H1 (cell line): Measurements from ENCODE around the gene KLF4. TPM values are rescaled to one million over a fixed set of nuclear protein-coding genes. Genes with fewer than 3 reads are reported as not detected.

Source experiments
- CTCF ChIA-PET: fragments of 300-600 bp; sonication (Branson Sonifier 250); formaldehyde crosslinking; loops from one replicate; lab custom pipeline; 2021; ENCODE audit not compliant: partially characterized antibody; lab: Charles Lee
- POLR2A ChIA-PET: fragments of 300-600 bp; sonication (Branson Sonifier 250); formaldehyde crosslinking; loops from one replicate; lab custom pipeline; 2021; ENCODE audit warnings: inconsistent platforms; ENCODE audit not compliant: partially characterized antibody; lab: Charles Lee
- DNase-seq, 2 experiments: peaks; one replicate each; pipeline versions ENCODE4 v3.0.0 to v3.0.0-alpha.2; 2010 to 2022; ENCODE audit warnings: low spot score in 2 of 2, low read depth in 1 of 2, mixed read lengths in 1 of 2
- FAIRE-seq: peaks from 2 replicates; lab custom pipeline; 2011; peaks lifted over from hg19 to GRCh38; lab: Jason Lieb, UNC
- H2AFZ ChIP-seq: 2 replicates; pipeline ENCODE4 v1.8.1; 2012; ENCODE audit warnings: low read length, inconsistent platforms
- H2AK5ac ChIP-seq: 2 replicates; pipeline ENCODE4 v1.6.1; 2013; ENCODE audit warnings: low read depth, low read length
- H2BK120ac ChIP-seq: replicated peaks from 2 replicates; pipeline ENCODE3; 2013; ENCODE audit warnings: low read depth, low read length, inconsistent platforms
- H2BK12ac ChIP-seq: 2 replicates; pipeline ENCODE4 v1.6.1; 2013; ENCODE audit warnings: low read depth, low read length
- H2BK15ac ChIP-seq: 2 replicates; pipeline ENCODE4 v1.6.1; 2013; ENCODE audit warnings: low read length
- H2BK20ac ChIP-seq: 2 replicates; pipeline ENCODE4 v1.6.1; 2013; ENCODE audit warnings: low read length
- H2BK5ac ChIP-seq: 2 replicates; pipeline ENCODE4 v1.6.1; 2013; ENCODE audit warnings: low read depth, low read length
- H3K14ac ChIP-seq: 2 replicates; pipeline ENCODE4 v1.6.1; 2013; ENCODE audit warnings: inconsistent platforms; ENCODE audit not compliant: insufficient read length
- H3K18ac ChIP-seq: 2 replicates; pipeline ENCODE4 v1.6.1; 2013; ENCODE audit warnings: low read length; ENCODE audit errors: extremely low read depth
- H3K23ac ChIP-seq: 2 replicates; pipeline ENCODE4 v1.6.1; 2013; ENCODE audit warnings: inconsistent platforms; ENCODE audit not compliant: insufficient read length
- H3K23me2 ChIP-seq: 2 replicates; pipeline ENCODE4 v1.6.1; 2013; ENCODE audit warnings: low read depth, low read length
- H3K27ac ChIP-seq: 2 replicates; pipeline ENCODE4 v1.6.1; 2011; ENCODE audit warnings: low read depth, low read length, inconsistent platforms
- H3K27me3 ChIP-seq, 4 experiments: replicated peaks in 1 of 4; 1 replicate in 1 of 4; 2 replicates in 3 of 4; pipeline versions ENCODE4 v1.6.1 to v1.8.1; 2011 to 2013; ENCODE audit warnings: low read length in 3 of 4, mild to moderate bottlenecking in 3 of 4, inconsistent platforms in 2 of 4, mixed read lengths in 2 of 4, moderate library complexity in 1 of 4; ENCODE audit not compliant: control insufficient read depth in 3 of 4, insufficient read depth in 3 of 4; ENCODE audit errors: extremely low read depth in 1 of 4
- H3K36me3 ChIP-seq, 4 experiments: 2 replicates each; pipeline versions ENCODE4 v1.6.1 to v1.8.1; 2011 to 2013; ENCODE audit warnings: mild to moderate bottlenecking in 4 of 4, low read length in 3 of 4, moderate library complexity in 2 of 4, control low read depth in 1 of 4, inconsistent platforms in 1 of 4; ENCODE audit not compliant: insufficient read depth in 4 of 4, control insufficient read depth in 2 of 4
- H3K4ac ChIP-seq: replicated peaks from 2 replicates; pipeline ENCODE3; 2013; ENCODE audit warnings: low read length, low read depth, mixed read lengths, inconsistent platforms; ENCODE audit not compliant: insufficient read length
- H3K4me1 ChIP-seq, 4 experiments: replicated peaks in 1 of 4; 1 replicate in 1 of 4; 2 replicates in 3 of 4; pipeline versions ENCODE4 v1.6.1 to v1.8.1; 2011 to 2013; ENCODE audit warnings: low read length in 3 of 4, inconsistent platforms in 2 of 4, mixed read lengths in 1 of 4; ENCODE audit not compliant: insufficient read depth in 4 of 4, control insufficient read depth in 3 of 4
- H3K4me2 ChIP-seq, 2 experiments: 2 replicates each; pipeline versions ENCODE4 v1.6.1 to v1.8.1; 2011 to 2013; ENCODE audit warnings: low read depth in 2 of 2, low read length in 2 of 2, control low read depth in 1 of 2, inconsistent platforms in 1 of 2, mild to moderate bottlenecking in 1 of 2; ENCODE audit not compliant: insufficient read depth in 1 of 2
- H3K4me3 ChIP-seq, 4 experiments: fragments of 200-600, 300-600 bp in 1 of 4; sonication (generic), shearing (Covaris generic), sonication (Bioruptor Twin) in 1 of 4; 2 replicates each; pipeline versions ENCODE4 v1.5.1 to v1.8.1; 2011 to 2016; ENCODE audit warnings: low read length in 4 of 4, low read depth in 3 of 4, control low read depth in 2 of 4, inconsistent platforms in 2 of 4, mild to moderate bottlenecking in 2 of 4, mixed read lengths in 1 of 4, moderate library complexity in 1 of 4; ENCODE audit not compliant: insufficient read depth in 2 of 4; ENCODE audit errors: extremely low read depth in 1 of 4
- H3K56ac ChIP-seq: replicated peaks from 2 replicates; pipeline ENCODE3; 2013; ENCODE audit warnings: low read depth, mild to moderate bottlenecking, mixed read lengths, low read length, inconsistent platforms; ENCODE audit not compliant: insufficient read length
- H3K79me1 ChIP-seq: 2 replicates; pipeline ENCODE4 v1.6.1; 2013; ENCODE audit warnings: low read depth, low read length, control low read depth
- H3K79me2 ChIP-seq, 2 experiments: 2 replicates each; pipeline versions ENCODE4 v1.6.1 to v1.8.1; 2012 to 2013; ENCODE audit warnings: low read length in 2 of 2, mild to moderate bottlenecking in 2 of 2, inconsistent platforms in 1 of 2; ENCODE audit not compliant: insufficient read depth in 2 of 2, control insufficient read depth in 1 of 2
- H3K9ac ChIP-seq, 4 experiments: replicated peaks in 1 of 4; 1 replicate in 1 of 4; 2 replicates in 3 of 4; pipeline versions ENCODE4 v1.6.1 to v1.8.1; 2011 to 2013; ENCODE audit warnings: low read depth in 3 of 4, low read length in 3 of 4, control low read depth in 2 of 4, mild to moderate bottlenecking in 2 of 4, moderate library complexity in 2 of 4, inconsistent platforms in 1 of 4; ENCODE audit errors: extremely low read depth in 1 of 4
- H3K9me3 ChIP-seq, 2 experiments: 2 replicates each; pipeline versions ENCODE4 v1.6.1 to v1.8.1; 2012 to 2013; ENCODE audit warnings: mild to moderate bottlenecking in 2 of 2, moderate library complexity in 2 of 2, control low read depth in 1 of 2, inconsistent platforms in 1 of 2, low read depth in 1 of 2, low read length in 1 of 2, mixed read lengths in 1 of 2; ENCODE audit not compliant: insufficient read depth in 2 of 2
- H4K20me1 ChIP-seq, 2 experiments: replicated peaks in 1 of 2; 2 replicates each; pipeline versions ENCODE3 to v1.8.1; 2011 to 2013; ENCODE audit warnings: inconsistent platforms in 2 of 2, low read length in 2 of 2, mild to moderate bottlenecking in 1 of 2; ENCODE audit not compliant: insufficient read depth in 2 of 2, control insufficient read depth in 1 of 2
- H4K5ac ChIP-seq: 2 replicates; pipeline ENCODE4 v1.6.1; 2013; ENCODE audit warnings: low read length, low read depth, mixed read lengths, inconsistent platforms; ENCODE audit not compliant: insufficient read length
- H4K8ac ChIP-seq: 2 replicates; pipeline ENCODE4 v1.8.0; 2013; ENCODE audit warnings: mild to moderate bottlenecking, moderate library complexity, low read length, inconsistent platforms; ENCODE audit not compliant: insufficient read depth; ENCODE audit errors: extremely low read depth
- H4K91ac ChIP-seq: replicated peaks from 2 replicates; pipeline ENCODE3; 2013; ENCODE audit warnings: low read length, mixed read lengths, inconsistent platforms; ENCODE audit not compliant: insufficient read length
- E2F6 ChIP-seq: IDR thresholded peaks from 2 replicates; pipeline ENCODE4 v1.6.1; 2012; ENCODE audit warnings: inconsistent platforms
- EGR1 ChIP-seq: IDR thresholded peaks from 2 replicates; pipeline ENCODE4 v1.6.1; 2011; ENCODE audit warnings: low read depth, low read length, borderline replicate concordance
- NANOG ChIP-seq: IDR thresholded peaks from 2 replicates; pipeline ENCODE4 v1.6.1; 2011; ENCODE audit warnings: low read length, low read depth, mild to moderate bottlenecking, inconsistent platforms; ENCODE audit not compliant: insufficient read depth, poor library complexity, severe bottlenecking
- RFX5 ChIP-seq: IDR thresholded peaks from 2 replicates; pipeline ENCODE4 v1.6.1; 2011; ENCODE audit warnings: low read depth, low read length, improper control_type of control experiment, borderline replicate concordance
- SIRT6 ChIP-seq: IDR thresholded peaks from one replicate; pipeline ENCODE4 v1.7.1; 2012; ENCODE audit warnings: low read length, inconsistent platforms
- SP1 ChIP-seq: IDR thresholded peaks from 2 replicates; pipeline ENCODE4 v1.6.1; 2011; ENCODE audit warnings: low read depth, low read length
- WGBS, 2 experiments: shearing (Covaris generic) in 1 of 2; methylation state at CpG; one replicate each; pipeline versions ENCODE4 v1.1.6 to v1.1.7; 2013 to 2015; ENCODE audit warnings: low lambda C conversion rate in 2 of 2, mixed read lengths in 2 of 2, inconsistent platforms in 1 of 2, low coverage in 1 of 2, missing lambda C conversion rate in 1 of 2; ENCODE audit not compliant: insufficient replicate concordance in 2 of 2, insufficient coverage in 1 of 2, insufficient read length in 1 of 2; ENCODE audit errors: extremely low coverage in 1 of 2, missing lambda C conversion rate in 1 of 2; 5-methylcytosine and 5-hydroxymethylcytosine counted together
- polyA plus RNA-seq, 7 experiments: library from polyadenylated mRNA; depleted of rRNA in 3 of 7; stranded (reverse) in 5 of 7; unstranded in 2 of 7; fragments of >200 nt in 5 of 7; fragments of 200-250 nt in 2 of 7; gene quantifications; 1 replicate in 5 of 7; 2 replicates in 1 of 7; 4 replicates in 1 of 7; pipeline versions ENCODE4 v1.2.1 to v1.2.3, GENCODE V29; 2011 to 2013; ENCODE audit warnings: missing spikeins in 2 of 7, mixed read lengths in 2 of 7
- total RNA-seq: library from RNA; stranded (reverse); fragmentation: NEBNext Ultra II Directional; extraction: Animal tissue kit (Norgen Biotek cat#: 25700); gene quantifications from 2 replicates; pipeline ENCODE4 v1.2.1, GENCODE V29; 2021

Gene KLF4
- total and polyA plus RNA-seq, 2 of the 8 experiments (the other 6 are each of a cell fraction or from before 2014, with no cell fraction given) = 0.77 to 2.8 TPM

DNA sequence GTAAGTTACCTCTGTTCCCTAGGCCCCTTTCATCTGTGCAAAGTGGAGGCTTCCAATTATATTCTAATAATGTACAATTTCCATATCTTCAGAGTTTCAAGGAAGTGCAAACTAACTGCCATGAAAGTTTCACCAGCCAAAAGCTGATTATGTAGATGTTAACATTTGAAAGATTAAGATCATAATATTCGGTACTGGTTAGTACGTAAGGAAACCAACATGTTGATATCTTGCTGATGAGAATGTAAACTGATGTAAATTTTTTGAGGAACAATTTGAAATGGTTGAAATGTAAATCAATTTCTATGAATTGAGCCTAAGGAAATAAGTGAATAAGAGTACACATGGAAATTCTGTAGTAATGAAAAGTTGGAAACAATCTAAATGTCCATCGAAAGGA, 12.9 kb upstream of the KLF4 start:
- CTCF ChIA-PET = no interaction called here
- 94% methylated on average over 3 of the region's 3 CpGs; no CpG with 5 or more reads in 1 of the 2 experiments for WGBS, 2 experiments
- no peaks in the 10 kb centered on the region for H3K79me2 ChIP-seq
- TF ChIP-seq SIRT6 = no peak
- TF ChIP-seq NANOG = no peak
- no peak for TF ChIP-seq RFX5
- no peak for TF ChIP-seq E2F6
- no peak for TF ChIP-seq SP1
- TF ChIP-seq EGR1 = no peak

More for the DNA sequence above, 12.9 kb upstream of the KLF4 start:
- peaks cover 0 to 7% (median 2%) of the 10 kb centered on the region in 4 experiments; a peak in 2 of 7 replicates for H3K4me1 ChIP-seq
- H2BK12ac ChIP-seq = no peak overlapping the region
- no peaks in the 10 kb centered on the region for H3K27me3 ChIP-seq
- no peak overlapping the region for H3K23ac ChIP-seq
- no peaks in the 10 kb centered on the region for H4K20me1 ChIP-seq
- H3K36me3 ChIP-seq = no peaks in the 10 kb centered on the region
- no peak overlapping the region for H3K14ac ChIP-seq
- no peak overlapping the region for H3K27ac ChIP-seq
- no peak overlapping the region for H2AFZ ChIP-seq
- no peak overlapping the region for H3K4me3 ChIP-seq
- no peak overlapping the region for H3K4me2 ChIP-seq
- POLR2A ChIA-PET = no interaction called here
- no peak overlapping the region for H2BK120ac ChIP-seq
- H4K91ac ChIP-seq = no peak overlapping the region
- no peak overlapping the region for H2AK5ac ChIP-seq
- H2BK15ac ChIP-seq = no peak overlapping the region
- no peak overlapping the region for H3K18ac ChIP-seq
- H3K9ac ChIP-seq = no peak overlapping the region
- H2BK5ac ChIP-seq = no peak overlapping the region
- H3K56ac ChIP-seq = no peak overlapping the region
- no peaks in the 10 kb centered on the region for H3K9me3 ChIP-seq
- DNase-seq = no peak
- no peak overlapping the region for H4K5ac ChIP-seq
- H2BK20ac ChIP-seq = no peak overlapping the region
- H3K79me1 ChIP-seq = no peaks in the 10 kb centered on the region
- H3K4ac ChIP-seq = no peak overlapping the region
- no peaks in the 10 kb centered on the region for H3K23me2 ChIP-seq
- no peak for FAIRE-seq
- no peak overlapping the region for H4K8ac ChIP-seq
